CD14-positive monocyte (primary cell): Measurements from ENCODE around the gene FIBCD1. TPM values are rescaled to one million over a fixed set of nuclear protein-coding genes. Genes with fewer than 3 reads are reported as not detected.

Source experiments
- DNase-seq, 3 donors: peaks; one replicate each; pipeline ENCODE4 v3.0.0-alpha.2; 2011 to 2022
- H2AFZ ChIP-seq: 2 replicates; pipeline ENCODE4 v1.6.0; 2012; ENCODE audit warnings: mild to moderate bottlenecking, low read depth, low read length, inconsistent platforms; ENCODE audit not compliant: insufficient read depth, poor library complexity, severe bottlenecking
- H3K27ac ChIP-seq, 2 donors: 1 replicate in 1 of 2; 2 replicates in 1 of 2; pipeline ENCODE4 v1.5.1; 2012 to 2013; ENCODE audit warnings: low read length in 2 of 2, control low read depth in 1 of 2, inconsistent platforms in 1 of 2, low read depth in 1 of 2, mild to moderate bottlenecking in 1 of 2
- H3K27me3 ChIP-seq, 2 donors: one replicate each; pipeline versions ENCODE4 v1.6.0 to v1.6.1; 2011 to 2013; ENCODE audit warnings: low read length in 2 of 2; ENCODE audit not compliant: control insufficient read depth in 2 of 2, insufficient read depth in 2 of 2
- H3K36me3 ChIP-seq, 2 donors: replicated peaks in 1 of 2; 1 replicate in 1 of 2; 2 replicates in 1 of 2; pipeline versions ENCODE4 v1.5.1 to v1.6.1; 2012 to 2013; ENCODE audit warnings: low read length in 2 of 2, control low read depth in 1 of 2, inconsistent platforms in 1 of 2, mild to moderate bottlenecking in 1 of 2; ENCODE audit not compliant: insufficient read depth in 2 of 2, control insufficient read depth in 1 of 2
- H3K4me1 ChIP-seq, 2 donors: 1 replicate in 1 of 2; 2 replicates in 1 of 2; pipeline versions ENCODE4 v1.5.1 to v1.6.1; 2012 to 2013; ENCODE audit warnings: low read length in 2 of 2, control low read depth in 1 of 2, inconsistent platforms in 1 of 2, mild to moderate bottlenecking in 1 of 2, moderate library complexity in 1 of 2; ENCODE audit not compliant: insufficient read depth in 2 of 2, control insufficient read depth in 1 of 2
- H3K4me2 ChIP-seq: replicated peaks from 2 replicates; pipeline ENCODE3; 2012; ENCODE audit warnings: low read length, moderate library complexity, mild to moderate bottlenecking; ENCODE audit not compliant: poor library complexity, severe bottlenecking; ENCODE audit errors: extremely low read depth
- H3K4me3 ChIP-seq, 3 experiments: fragments of 200-600 bp in 1 of 3; sonication (generic) in 1 of 3; replicated peaks in 1 of 3; 1 replicate in 2 of 3; 2 replicates in 1 of 3; pipeline ENCODE4 v1.5.1; 2011 to 2013; ENCODE audit warnings: low read length in 3 of 3, mild to moderate bottlenecking in 3 of 3, control low read depth in 2 of 3, low read depth in 2 of 3, inconsistent platforms in 1 of 3, moderate library complexity in 1 of 3
- H3K79me2 ChIP-seq: 2 replicates; pipeline ENCODE4 v1.6.0; 2012; ENCODE audit warnings: mild to moderate bottlenecking, control low read depth, inconsistent platforms, low read length, moderate library complexity; ENCODE audit not compliant: insufficient read depth
- H3K9ac ChIP-seq: 2 replicates; pipeline ENCODE4 v1.6.0; 2017; ENCODE audit warnings: low read length, mild to moderate bottlenecking; ENCODE audit not compliant: insufficient read depth, poor library complexity, severe bottlenecking
- H3K9me3 ChIP-seq, 2 donors: replicated peaks in 1 of 2; 1 replicate in 1 of 2; 2 replicates in 1 of 2; pipeline versions ENCODE4 v1.5.1 to v1.6.1; 2012 to 2013; ENCODE audit warnings: low read length in 2 of 2, control low read depth in 1 of 2; ENCODE audit not compliant: control insufficient read depth in 1 of 2, insufficient read depth in 1 of 2
- H4K20me1 ChIP-seq: 2 replicates; pipeline ENCODE4 v1.6.0; 2012; ENCODE audit warnings: mild to moderate bottlenecking, low read length, control low read depth, moderate library complexity; ENCODE audit not compliant: insufficient read depth
- H3K27ac Mint-ChIP-seq, 7 donors: one replicate each; pipeline ENCODE4 v1.8.0; 2020; ENCODE audit warnings: mild to moderate bottlenecking in 7 of 7, mixed read lengths in 7 of 7, moderate library complexity in 6 of 7, inconsistent platforms in 2 of 7
- H3K27me3 Mint-ChIP-seq, 3 donors: one replicate each; pipeline ENCODE4 v1.8.0; 2021 to 2022; ENCODE audit warnings: low read depth in 3 of 3, mild to moderate bottlenecking in 3 of 3, mixed read lengths in 3 of 3, moderate library complexity in 3 of 3, inconsistent platforms in 1 of 3
- H3K36me3 Mint-ChIP-seq, 2 donors: one replicate each; pipeline ENCODE4 v1.8.0; 2020; ENCODE audit warnings: mixed read lengths in 2 of 2, inconsistent platforms in 1 of 2, mild to moderate bottlenecking in 1 of 2
- H3K4me1 Mint-ChIP-seq: one replicate; pipeline ENCODE4 v1.8.0; 2020; ENCODE audit warnings: mild to moderate bottlenecking, mixed read lengths
- H3K4me3 Mint-ChIP-seq, 2 donors: one replicate each; pipeline ENCODE4 v1.8.0; 2020; ENCODE audit warnings: mild to moderate bottlenecking in 2 of 2, mixed read lengths in 2 of 2, moderate library complexity in 1 of 2
- H3K9me3 Mint-ChIP-seq, 7 donors: one replicate each; pipeline ENCODE4 v1.8.0; 2020 to 2022; ENCODE audit warnings: mixed read lengths in 7 of 7, mild to moderate bottlenecking in 6 of 7, moderate library complexity in 6 of 7, inconsistent platforms in 2 of 7
- CTCF ChIP-seq: fragments of 200-600 bp; IDR thresholded peaks from one replicate; pipeline ENCODE4 v1.8.0; 2022; ENCODE audit warnings: antibody characterized with exemption, mild to moderate bottlenecking
- WGBS: methylation state at CpG from one replicate; pipeline ENCODE4 v1.1.5; 2013; ENCODE audit warnings: missing lambda C conversion rate; ENCODE audit not compliant: insufficient coverage; 5-methylcytosine and 5-hydroxymethylcytosine counted together
- intact Hi-C, 2 donors: fragments of 100-400 bp; cut with micrococcal nuclease; formaldehyde crosslinking; loops; one replicate each; pipeline versions ENCODE4 v1.15.0 to v1.15.1; 2023
- polyA plus RNA-seq, 3 donors: library from polyadenylated mRNA; depleted of rRNA in 1 of 3; unstranded in 2 of 3; stranded (reverse) in 1 of 3; fragments of 300-500 nt in 2 of 3; fragments of >200 nt in 1 of 3; fragmentation: Illumina TruSeq in 2 of 3; gene quantifications; 1 replicate in 2 of 3; 2 replicates in 1 of 3; pipeline ENCODE4 v1.2.3, GENCODE V29; 2012 to 2021

Gene FIBCD1
- polyA plus RNA-seq, 3 donors: not detected

DNA sequence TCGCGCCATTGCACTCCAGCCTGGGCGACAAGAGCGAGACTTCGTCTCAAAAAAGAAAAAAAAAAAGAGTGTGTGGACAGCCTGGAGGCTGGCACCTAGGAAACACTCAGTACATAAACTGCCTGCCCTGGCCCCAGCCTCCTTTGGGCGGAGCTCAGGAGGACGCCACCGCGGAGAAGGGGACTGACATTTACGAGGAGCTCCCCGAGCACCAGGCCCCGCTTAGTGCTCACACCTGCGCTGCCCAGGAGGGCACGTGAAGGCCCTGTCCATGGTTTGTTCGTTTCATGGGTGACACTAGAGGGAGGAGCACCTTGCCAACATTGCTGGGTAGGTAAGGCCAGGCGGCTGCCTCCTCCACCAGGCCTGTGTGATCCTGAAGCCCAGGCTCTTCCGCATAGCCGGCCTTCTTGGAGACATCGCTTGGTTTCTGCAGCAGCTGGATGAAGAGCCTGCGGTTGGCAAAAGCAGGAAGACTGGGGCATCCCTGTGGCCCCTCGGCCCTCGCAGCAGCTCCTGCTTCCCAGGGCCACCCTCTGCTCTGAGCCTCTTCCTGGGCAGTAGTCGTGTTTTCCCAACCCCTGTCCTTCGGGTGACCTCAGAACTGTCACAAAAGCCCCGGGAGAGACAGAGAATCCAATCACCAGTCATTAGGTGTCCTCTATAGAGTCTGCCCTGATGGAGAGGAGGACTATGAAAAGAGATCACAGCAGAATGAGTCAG lies 43.8 kb upstream of the FIBCD1 start:
- WGBS: 92% methylated on average over 23 of the region's 25 CpGs
- no peak for TF ChIP-seq CTCF
- Mint-ChIP-seq H3K36me3 (no peaks in the 10 kb centered on the region), H3K27ac (no peak overlapping the region), H3K9me3 (no peaks in the 10 kb centered on the region), H3K4me1 (peaks cover 25% of the 10 kb centered on the region), H3K4me3 (no peak overlapping the region), H3K27me3 (peaks cover 2 to 4% (median 2%) of the 10 kb centered on the region in 3 donors)
- Histone ChIP-seq H3K27me3 (no peaks in the 10 kb centered on the region), H3K9ac (no peak overlapping the region), H3K4me1 (peaks cover 23% of the 10 kb centered on the region in 2 donors), H3K4me3 (no peak overlapping the region), H2AFZ (no peak overlapping the region), H3K79me2 (no peaks in the 10 kb centered on the region), H3K27ac (no peak overlapping the region), H4K20me1 (no peaks in the 10 kb centered on the region), H3K36me3 (no peaks in the 10 kb centered on the region), H3K9me3 (no peaks in the 10 kb centered on the region), H3K4me2 (no peak overlapping the region)
- no peak for DNase-seq
- intact Hi-C loops: no loop called here

GRCh38 chr9:130981756-130982137 lies 42.7 kb upstream of the FIBCD1 start:
- Histone ChIP-seq H3K4me2 (no peak overlapping the region), H3K9me3 (no peaks in the 10 kb centered on the region), H3K4me3 (no peak overlapping the region), H3K79me2 (no peaks in the 10 kb centered on the region), H3K9ac (no peak overlapping the region), H3K36me3 (no peaks in the 10 kb centered on the region), H3K27me3 (no peaks in the 10 kb centered on the region), H3K4me1 (peaks cover 23% of the 10 kb centered on the region in 2 donors), H2AFZ (no peak overlapping the region), H4K20me1 (no peaks in the 10 kb centered on the region), H3K27ac (no peak overlapping the region)
- 86% methylated on average over 14 of the region's 14 CpGs for WGBS
- intact Hi-C loops: no loop called here
- no peak overlapping the region for H3K27ac Mint-ChIP-seq
- no peaks in the 10 kb centered on the region for H3K9me3 Mint-ChIP-seq
- peaks cover 2 to 7% (median 3%) of the 10 kb centered on the region in 3 donors for H3K27me3 Mint-ChIP-seq
- no peak for DNase-seq
- no peak overlapping the region for H3K4me3 Mint-ChIP-seq
- no peak for TF ChIP-seq CTCF
- H3K4me1 Mint-ChIP-seq: peaks cover 25% of the 10 kb centered on the region
- H3K36me3 Mint-ChIP-seq: no peaks in the 10 kb centered on the region
